Testis (tissue), 2 donors: ENCODE measurements around the gene HTR4.

ENCODE experiments used
- POLR2A ChIP-seq: fragments of 450-650 bp; IDR thresholded peaks from one replicate; pipeline ENCODE4 v1.6.1; 2017; ENCODE audit warnings: antibody characterized with exemption, mild to moderate bottlenecking, moderate library complexity
- TF ChIP-seq, protein P1 (sequence below), 3 experiments: fragments of 450-650 bp in 2 of 3; fragments of 200-600 bp in 1 of 3; sonication (generic) in 1 of 3; IDR thresholded peaks; one replicate each; pipeline ENCODE4 v1.5.1; 2016 to 2019; ENCODE audit warnings: antibody characterized with exemption in 3 of 3, mild to moderate bottlenecking in 2 of 3, moderate library complexity in 1 of 3

DNA sequence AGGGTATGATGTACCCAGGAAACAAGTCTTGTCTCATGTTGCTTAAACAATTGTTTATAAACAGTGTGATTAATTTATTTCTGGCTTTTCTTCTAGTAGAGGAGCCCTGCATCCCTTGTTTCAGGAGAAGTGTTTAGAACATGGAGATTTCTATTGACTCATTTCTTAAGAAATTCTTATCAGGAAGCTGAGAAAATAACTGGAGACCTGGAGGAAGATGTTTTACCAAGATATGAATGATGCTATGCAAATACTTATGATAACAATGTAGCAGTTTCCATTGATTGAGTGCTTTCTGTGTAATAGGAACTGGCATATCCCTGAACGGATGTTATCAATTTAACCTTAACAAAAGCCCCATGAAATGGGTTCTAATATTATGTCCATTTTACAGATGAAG is 162.0 kb downstream of the HTR4 start:
- TF ChIP-seq, protein P1, sequence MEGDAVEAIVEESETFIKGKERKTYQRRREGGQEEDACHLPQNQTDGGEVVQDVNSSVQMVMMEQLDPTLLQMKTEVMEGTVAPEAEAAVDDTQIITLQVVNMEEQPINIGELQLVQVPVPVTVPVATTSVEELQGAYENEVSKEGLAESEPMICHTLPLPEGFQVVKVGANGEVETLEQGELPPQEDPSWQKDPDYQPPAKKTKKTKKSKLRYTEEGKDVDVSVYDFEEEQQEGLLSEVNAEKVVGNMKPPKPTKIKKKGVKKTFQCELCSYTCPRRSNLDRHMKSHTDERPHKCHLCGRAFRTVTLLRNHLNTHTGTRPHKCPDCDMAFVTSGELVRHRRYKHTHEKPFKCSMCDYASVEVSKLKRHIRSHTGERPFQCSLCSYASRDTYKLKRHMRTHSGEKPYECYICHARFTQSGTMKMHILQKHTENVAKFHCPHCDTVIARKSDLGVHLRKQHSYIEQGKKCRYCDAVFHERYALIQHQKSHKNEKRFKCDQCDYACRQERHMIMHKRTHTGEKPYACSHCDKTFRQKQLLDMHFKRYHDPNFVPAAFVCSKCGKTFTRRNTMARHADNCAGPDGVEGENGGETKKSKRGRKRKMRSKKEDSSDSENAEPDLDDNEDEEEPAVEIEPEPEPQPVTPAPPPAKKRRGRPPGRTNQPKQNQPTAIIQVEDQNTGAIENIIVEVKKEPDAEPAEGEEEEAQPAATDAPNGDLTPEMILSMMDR (IDR thresholded peaks at IDR 0.05) = no peak
- TF ChIP-seq POLR2A = no peak
